ENCODE measurements around the gene STRN4. TPM values are rescaled to one million over a fixed set of nuclear protein-coding genes. Genes with fewer than 3 reads are reported as not detected.

The STRN4 gene
- total RNA-seq, 6 donors from 2014 or later = 59.8 to 168 (median 83.7) TPM

- Histone ChIP-seq H3K9me3 (no peaks in the 10 kb centered on the region), H3K27ac (no peak overlapping the region), H3K36me3 (peaks cover 37 to 98% (median 80%) of the 10 kb centered on the region in 4 donors), H3K27me3 (no peaks in the 10 kb centered on the region), H3K4me3 (no peak overlapping the region), H3K4me1 (peaks cover 40 to 60% (median 44%) of the 10 kb centered on the region in 4 donors)
- 97 to 98% methylated on average over 6 to 9 of the region's 9 CpGs for WGBS, 2 donors
- TF ChIP-seq EP300 (IDR thresholded peaks at IDR 0.05) = no peak
- no peak for TF ChIP-seq POLR2A (IDR thresholded peaks at IDR 0.05)
- no peak for TF ChIP-seq POLR2AphosphoS5 (IDR thresholded peaks at IDR 0.05)
- no peak for TF ChIP-seq CTCF (IDR thresholded peaks at IDR 0.05)
- ATAC-seq (ENCODE audit: low FRiP score in 2 of 2) = no peak
- no peak for DNase-seq
Measured at GRCh38 chr19:46730187-46730586, 16.1 kb downstream of the STRN4 start.

GRCh38 chr19:46729696-46730095 lies 16.6 kb downstream of the STRN4 start:
- no peak for TF ChIP-seq CTCF (IDR thresholded peaks at IDR 0.05)
- no peak for ATAC-seq (ENCODE audit: low FRiP score in 2 of 2)

GRCh38 chr19:46728693-46729339 lies 17.4 kb downstream of the STRN4 start:
- H3K36me3 ChIP-seq = peaks cover 46 to 100% (median 83%) of the 10 kb centered on the region in 4 donors
- no peaks in the 10 kb centered on the region for H3K27me3 ChIP-seq
- H3K9me3 ChIP-seq = no peaks in the 10 kb centered on the region
- DNase-seq (peak; percentile 81 to 94), ATAC-seq (ENCODE audit: low FRiP score in 2 of 2) (peak; percentile 72 to 73)
- H3K4me3 ChIP-seq = no peak overlapping the region
- H3K4me1 ChIP-seq = peaks cover 40 to 55% (median 44%) of the 10 kb centered on the region in 4 donors
- TF ChIP-seq CTCF (IDR thresholded peaks at IDR 0.05) (peak; percentile 91 to 95 (median 94)), EP300 (IDR thresholded peaks at IDR 0.05) (no peak)
- peak overlapping the region in 3 of 4 donors; percentile 23 to 69 (median 46) for H3K27ac ChIP-seq
- WGBS, 2 donors = 42 to 66% methylated on average over 8 to 20 of the region's 20 CpGs

More at GRCh38 chr19:46729696-46730095, 16.6 kb downstream of the STRN4 start:
- H3K36me3 ChIP-seq = peaks cover 42 to 98% (median 81%) of the 10 kb centered on the region in 4 donors
- H3K27ac ChIP-seq = no peak overlapping the region
- H3K4me1 ChIP-seq = peaks cover 40 to 56% (median 44%) of the 10 kb centered on the region in 4 donors
- no peak overlapping the region for H3K4me3 ChIP-seq
- DNase-seq = no peak
- WGBS, 2 donors = 94 to 100% methylated on average over 1 to 6 of the region's 7 CpGs
- H3K9me3 ChIP-seq = no peaks in the 10 kb centered on the region
- no peaks in the 10 kb centered on the region for H3K27me3 ChIP-seq

GRCh38 chr19:46728208-46728607 lies 18.0 kb downstream of the STRN4 start:
- no peaks in the 10 kb centered on the region for H3K9me3 ChIP-seq
- H3K4me3 ChIP-seq = no peak overlapping the region
- peaks cover 40 to 60% (median 44%) of the 10 kb centered on the region in 4 donors for H3K4me1 ChIP-seq
- H3K36me3 ChIP-seq = peaks cover 46 to 100% (median 83%) of the 10 kb centered on the region in 4 donors
- no peaks in the 10 kb centered on the region for H3K27me3 ChIP-seq
- no peak for DNase-seq
- 62% methylated on average over 12 of the region's 14 CpGs; no CpG with 5 or more reads in 1 of the 2 donors for WGBS, 2 donors
- ATAC-seq (ENCODE audit: low FRiP score in 2 of 2) = peak in 1 of 2 donors; percentile 6
- H3K27ac ChIP-seq = peak overlapping the region in 3 of 4 donors; percentile 23 to 69 (median 46)
- peak in 1 of 2 donors; percentile 12 for TF ChIP-seq POLR2AphosphoS5 (IDR thresholded peaks at IDR 0.05)
- TF ChIP-seq EP300 (IDR thresholded peaks at IDR 0.05) = no peak

- Histone ChIP-seq H3K4me1 (peaks cover 36 to 62% (median 40%) of the 10 kb centered on the region in 4 donors), H3K27ac (peak overlapping the region in 3 of 4 donors; percentile 23 to 69 (median 57)), H3K9me3 (no peaks in the 10 kb centered on the region), H3K36me3 (peaks cover 46 to 100% (median 83%) of the 10 kb centered on the region in 4 donors), H3K27me3 (no peaks in the 10 kb centered on the region), H3K4me3 (no peak overlapping the region)
- TF ChIP-seq POLR2A (IDR thresholded peaks at IDR 0.05) = no peak
- TF ChIP-seq EP300 (IDR thresholded peaks at IDR 0.05) = no peak
- TF ChIP-seq CTCF (IDR thresholded peaks at IDR 0.05) = no peak
- no peak for TF ChIP-seq POLR2AphosphoS5 (IDR thresholded peaks at IDR 0.05)
- 81 to 83% methylated on average over 8 to 11 of the region's 11 CpGs for WGBS, 2 donors
- ATAC-seq (ENCODE audit: low FRiP score in 2 of 2) (no peak), DNase-seq (no peak)
Measured at GRCh38 chr19:46727757-46728156, 18.5 kb downstream of the STRN4 start.
